Femur (tissue), 1 donor: ENCODE measurements around the gene OLIG3.

Source experiments
- DNase-seq: peaks from one replicate; pipeline ENCODE4 v3.0.0-alpha.2; 2017

The OLIG3 gene

DNA sequence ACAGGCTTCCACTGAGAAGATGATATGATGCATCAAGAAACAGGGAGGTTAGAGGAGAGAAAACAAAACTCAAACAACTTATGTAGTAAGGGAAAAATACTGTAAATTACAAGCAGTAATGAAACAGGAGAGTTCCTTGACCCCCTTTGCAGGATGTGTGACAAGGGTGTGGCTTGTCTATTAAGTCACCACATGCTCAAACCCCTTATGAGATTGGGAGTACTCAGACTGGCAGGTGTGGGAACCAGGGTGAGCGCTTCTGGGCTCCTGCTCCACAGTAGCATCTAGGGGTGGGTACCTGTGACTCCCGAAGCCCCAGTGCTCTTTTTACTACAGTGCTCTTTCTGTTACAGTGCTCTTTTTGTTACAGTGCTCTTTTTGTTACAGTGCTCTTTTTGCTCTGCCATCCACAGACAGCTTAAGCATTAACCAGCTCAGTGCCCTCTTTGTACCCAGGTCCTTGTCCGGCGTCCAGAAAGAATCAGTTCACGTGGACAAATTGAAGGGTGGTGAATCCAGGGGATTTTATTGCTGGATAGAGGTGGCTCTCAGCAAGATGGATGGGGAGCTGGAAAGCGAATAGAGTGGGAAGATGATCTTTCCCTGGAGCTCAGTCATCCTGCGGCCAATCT, 28.7 kb downstream of the OLIG3 start:
- no peak for DNase-seq

DNA sequence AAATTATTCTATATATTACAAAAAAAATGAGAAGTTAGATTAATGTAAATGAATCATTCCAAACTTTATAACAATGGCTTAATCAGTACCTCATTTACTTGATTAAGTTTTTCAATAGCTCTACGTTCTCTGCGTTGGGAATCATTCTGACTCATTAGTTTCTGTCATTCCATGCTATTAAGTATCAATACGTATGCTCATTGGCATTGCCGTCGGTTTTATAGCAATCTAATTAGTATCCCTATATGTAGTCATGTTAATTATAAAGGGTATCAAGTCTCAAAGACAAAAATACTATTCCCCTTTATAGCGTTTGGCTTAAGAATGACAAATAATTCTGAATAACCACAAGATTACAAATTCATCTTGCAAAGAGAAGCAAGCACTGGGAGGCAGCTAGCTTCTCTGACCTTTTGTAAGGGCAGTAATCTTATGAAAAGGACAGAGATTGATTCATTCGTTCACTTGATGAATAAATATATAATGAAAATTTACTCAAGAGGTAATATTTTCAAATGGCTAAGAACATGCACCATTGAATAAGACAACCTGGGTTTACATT, 41.8 kb downstream of the OLIG3 start:
- DNase-seq = no peak

DNA sequence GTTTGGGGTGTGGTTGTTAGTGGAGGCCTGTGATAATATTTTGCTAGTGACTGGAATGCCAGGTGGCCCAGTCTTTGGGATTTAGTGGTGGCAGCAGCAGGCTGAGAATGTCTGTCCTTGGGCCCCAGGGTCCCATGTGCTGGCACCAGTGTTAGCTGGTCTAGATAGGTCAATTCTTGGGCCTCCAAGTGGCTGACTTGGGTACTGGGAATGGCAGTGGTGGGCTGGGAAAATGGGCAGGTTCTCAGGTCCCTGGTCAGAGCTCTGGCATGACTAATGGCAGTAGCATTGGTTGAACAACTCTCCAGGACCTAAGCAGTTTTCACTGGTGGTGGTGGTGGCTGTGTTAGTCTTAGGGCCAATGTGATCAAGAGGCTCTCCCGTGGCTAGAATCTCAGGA, 50.3 kb downstream of the OLIG3 start:
- no peak for DNase-seq
